Fibroblast of pulmonary artery (primary cell): ENCODE results near the gene ERBB4.

ENCODE experiments used
- DNase-seq: peaks from one replicate; pipeline ENCODE4 v3.0.0-alpha.2; 2010; ENCODE audit warnings: low read depth
- H3K4me3 ChIP-seq: replicated peaks from 2 replicates; pipeline ENCODE4 v1.5.1; 2011; ENCODE audit warnings: low read depth, mild to moderate bottlenecking, control low read depth, low read length, moderate library complexity
- TF ChIP-seq, protein P1 (sequence below): IDR thresholded peaks from 2 replicates; pipeline ENCODE4 v1.5.1; 2011; ENCODE audit warnings: mild to moderate bottlenecking, control low read depth, low read length, inconsistent platforms; ENCODE audit errors: missing control alignments

ERBB4 gene

GRCh38 chr2:211822686-211823335 is 715.8 kb downstream of the ERBB4 start:
- TF ChIP-seq, protein P1, sequence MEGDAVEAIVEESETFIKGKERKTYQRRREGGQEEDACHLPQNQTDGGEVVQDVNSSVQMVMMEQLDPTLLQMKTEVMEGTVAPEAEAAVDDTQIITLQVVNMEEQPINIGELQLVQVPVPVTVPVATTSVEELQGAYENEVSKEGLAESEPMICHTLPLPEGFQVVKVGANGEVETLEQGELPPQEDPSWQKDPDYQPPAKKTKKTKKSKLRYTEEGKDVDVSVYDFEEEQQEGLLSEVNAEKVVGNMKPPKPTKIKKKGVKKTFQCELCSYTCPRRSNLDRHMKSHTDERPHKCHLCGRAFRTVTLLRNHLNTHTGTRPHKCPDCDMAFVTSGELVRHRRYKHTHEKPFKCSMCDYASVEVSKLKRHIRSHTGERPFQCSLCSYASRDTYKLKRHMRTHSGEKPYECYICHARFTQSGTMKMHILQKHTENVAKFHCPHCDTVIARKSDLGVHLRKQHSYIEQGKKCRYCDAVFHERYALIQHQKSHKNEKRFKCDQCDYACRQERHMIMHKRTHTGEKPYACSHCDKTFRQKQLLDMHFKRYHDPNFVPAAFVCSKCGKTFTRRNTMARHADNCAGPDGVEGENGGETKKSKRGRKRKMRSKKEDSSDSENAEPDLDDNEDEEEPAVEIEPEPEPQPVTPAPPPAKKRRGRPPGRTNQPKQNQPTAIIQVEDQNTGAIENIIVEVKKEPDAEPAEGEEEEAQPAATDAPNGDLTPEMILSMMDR, result no peak
- DNase-seq, result no peak
- H3K4me3 ChIP-seq, result no peak overlapping the region

DNA sequence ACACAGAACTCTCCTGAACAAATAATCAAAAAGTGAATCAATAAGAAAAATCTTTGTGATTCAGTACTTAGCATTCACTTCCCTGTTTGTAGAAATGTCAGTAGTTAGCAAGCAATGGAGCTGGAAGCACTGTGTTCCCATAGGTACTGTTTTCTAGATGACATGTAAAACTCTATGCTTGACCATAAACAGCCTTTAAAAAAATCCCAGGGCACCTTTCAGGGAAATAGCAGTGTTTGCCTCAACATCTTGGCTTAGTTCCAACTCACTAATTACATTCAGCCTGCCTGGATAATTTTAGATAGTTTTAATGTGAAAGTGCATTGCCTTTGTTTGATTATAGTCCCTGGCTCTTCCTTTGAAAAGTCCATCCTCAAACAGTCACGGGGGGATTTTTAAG is 721.8 kb downstream of the ERBB4 start:
- TF ChIP-seq, protein P1, result no peak
- no peak overlapping the region for H3K4me3 ChIP-seq
- DNase-seq, result no peak

- TF ChIP-seq, protein P1, result no peak
- DNase-seq, result no peak
- no peak overlapping the region for H3K4me3 ChIP-seq
These were observed 726.0 kb downstream of the ERBB4 start for GRCh38 chr2:211812587-211812986.

DNA sequence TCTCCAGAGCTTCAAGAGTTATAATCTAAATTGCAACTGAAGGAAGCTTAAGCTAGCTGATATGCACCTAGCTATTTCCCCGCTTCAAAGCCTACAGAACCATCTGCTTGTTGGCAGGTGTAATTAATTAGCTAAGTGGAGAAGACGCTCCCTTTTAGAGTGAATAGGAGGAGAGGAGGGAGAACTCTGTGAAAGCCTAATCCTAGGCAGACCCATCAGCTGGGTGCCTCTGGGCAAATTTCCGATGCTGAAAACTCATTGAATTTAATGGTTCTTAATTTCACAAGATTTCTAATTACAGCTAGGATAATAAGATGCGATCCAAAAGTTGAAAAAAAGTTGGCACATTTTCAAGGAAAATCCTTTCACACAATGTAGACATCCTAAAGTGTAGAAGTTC is 735.9 kb downstream of the ERBB4 start:
- no peak for DNase-seq
- no peak overlapping the region for H3K4me3 ChIP-seq
- TF ChIP-seq, protein P1, result no peak

- TF ChIP-seq, protein P1, result no peak
- no peak overlapping the region for H3K4me3 ChIP-seq
- no peak for DNase-seq
These were observed 738.6 kb downstream of the ERBB4 start for GRCh38 chr2:211800001-211800400.

DNA sequence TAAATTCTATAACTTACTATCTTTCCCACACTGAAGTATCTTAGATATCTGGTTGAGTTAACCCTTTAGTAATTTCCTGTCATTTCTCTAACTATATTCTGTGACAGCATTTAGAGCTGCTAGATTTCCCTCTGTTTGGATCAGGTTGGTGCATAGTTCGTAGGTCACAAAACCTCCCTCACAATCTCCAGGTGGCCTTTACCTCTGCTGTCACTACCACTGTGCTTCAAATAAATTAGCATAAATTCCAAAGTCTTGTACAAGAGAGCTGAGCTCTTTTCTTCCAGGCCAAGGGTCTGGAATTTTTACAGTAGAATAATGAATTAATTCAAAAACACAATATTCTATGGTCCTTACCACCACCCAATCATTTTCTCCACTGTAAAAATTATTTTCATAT is 739.7 kb downstream of the ERBB4 start:
- no peak overlapping the region for H3K4me3 ChIP-seq
- no peak for DNase-seq
- TF ChIP-seq, protein P1, result no peak

GRCh38 chr2:211793690-211794089 is 744.9 kb downstream of the ERBB4 start:
- no peak for DNase-seq
- TF ChIP-seq, protein P1, result no peak
- H3K4me3 ChIP-seq, result no peak overlapping the region
